LNCAP (cell line): ENCODE data around the gene PLCXD1.

Experiments
- TF ChIP-seq, protein P1 (sequence below): fragments of 450-650 bp; IDR thresholded peaks from 2 replicates; pipeline ENCODE4 v1.5.1; 2017; ENCODE audit warnings: mild to moderate bottlenecking

PLCXD1 gene

DNA sequence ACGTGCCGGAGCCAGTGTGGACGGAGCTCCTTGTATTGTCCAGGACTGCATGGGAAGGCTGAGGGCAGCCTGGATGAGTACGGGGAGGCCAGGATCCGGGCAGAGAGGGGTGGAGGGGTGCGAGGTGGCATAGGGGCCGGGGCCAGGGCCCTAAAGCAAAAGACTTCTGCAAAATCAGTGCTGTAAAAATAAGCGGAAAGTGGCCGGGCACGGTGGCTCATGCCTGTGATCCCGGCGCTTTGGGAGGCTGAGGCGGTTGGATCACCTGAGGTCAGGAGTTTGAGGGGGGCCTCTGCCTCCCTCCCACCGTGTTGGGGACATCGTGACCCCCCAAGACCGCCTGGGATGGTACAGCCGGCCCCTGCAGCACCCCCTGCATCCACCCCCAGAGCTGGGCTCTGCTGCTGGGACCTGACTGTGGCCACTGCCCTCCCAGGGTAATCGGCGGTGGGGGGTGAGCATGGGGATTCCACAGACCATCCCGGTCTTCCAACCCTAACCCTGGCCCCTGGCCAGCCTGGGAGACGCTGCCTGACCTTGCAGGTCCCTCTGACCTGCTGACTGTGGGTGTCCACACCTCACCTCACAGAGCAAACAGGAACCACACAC, 23.4 kb upstream of the PLCXD1 start:
- TF ChIP-seq, protein P1, sequence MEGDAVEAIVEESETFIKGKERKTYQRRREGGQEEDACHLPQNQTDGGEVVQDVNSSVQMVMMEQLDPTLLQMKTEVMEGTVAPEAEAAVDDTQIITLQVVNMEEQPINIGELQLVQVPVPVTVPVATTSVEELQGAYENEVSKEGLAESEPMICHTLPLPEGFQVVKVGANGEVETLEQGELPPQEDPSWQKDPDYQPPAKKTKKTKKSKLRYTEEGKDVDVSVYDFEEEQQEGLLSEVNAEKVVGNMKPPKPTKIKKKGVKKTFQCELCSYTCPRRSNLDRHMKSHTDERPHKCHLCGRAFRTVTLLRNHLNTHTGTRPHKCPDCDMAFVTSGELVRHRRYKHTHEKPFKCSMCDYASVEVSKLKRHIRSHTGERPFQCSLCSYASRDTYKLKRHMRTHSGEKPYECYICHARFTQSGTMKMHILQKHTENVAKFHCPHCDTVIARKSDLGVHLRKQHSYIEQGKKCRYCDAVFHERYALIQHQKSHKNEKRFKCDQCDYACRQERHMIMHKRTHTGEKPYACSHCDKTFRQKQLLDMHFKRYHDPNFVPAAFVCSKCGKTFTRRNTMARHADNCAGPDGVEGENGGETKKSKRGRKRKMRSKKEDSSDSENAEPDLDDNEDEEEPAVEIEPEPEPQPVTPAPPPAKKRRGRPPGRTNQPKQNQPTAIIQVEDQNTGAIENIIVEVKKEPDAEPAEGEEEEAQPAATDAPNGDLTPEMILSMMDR = no peak

GRCh38 chrX:258291-259040, 22.7 kb upstream of the PLCXD1 start:
- TF ChIP-seq, protein P1 = no peak

- TF ChIP-seq, protein P1 = no peak
Measured at GRCh38 chrX:259692-260355, 21.4 kb upstream of the PLCXD1 start.

GRCh38 chrX:261167-261918, 19.8 kb upstream of the PLCXD1 start:
- TF ChIP-seq, protein P1 = no peak

GRCh38 chrX:261919-262352, 19.2 kb upstream of the PLCXD1 start:
- TF ChIP-seq, protein P1 = no peak

- TF ChIP-seq, protein P1 = no peak
Measured at GRCh38 chrX:262381-262909, 18.7 kb upstream of the PLCXD1 start.
